GM23338 (cell line): ENCODE measurements around the gene KRT25.

ENCODE experiments used
- CTCF ChIP-seq, 2 experiments: fragments of 200-600 bp in 1 of 2; sonication (generic) in 1 of 2; conservative IDR thresholded peaks; 2 replicates each; pipeline versions ENCODE4 v1.5.1 to v1.6.1; 2016 to 2017; ENCODE audit warnings: antibody characterized with exemption in 2 of 2, low read depth in 2 of 2, mild to moderate bottlenecking in 2 of 2, moderate library complexity in 1 of 2
- EZH2 ChIP-seq: fragments of 200-600 bp; sonication (generic); IDR thresholded peaks from one replicate; pipeline ENCODE4 v1.8.0; 2017; ENCODE audit warnings: antibody characterized with exemption, mild to moderate bottlenecking, low read depth; ENCODE audit not compliant: unreplicated experiment
- REST ChIP-seq: IDR thresholded peaks from one replicate; pipeline ENCODE4 v1.6.1; 2018; ENCODE audit warnings: antibody characterized with exemption; ENCODE audit not compliant: unreplicated experiment

GRCh38 chr17:40779181-40779909, 24.2 kb upstream of the KRT25 start:
- TF ChIP-seq EZH2, result no peak
- TF ChIP-seq CTCF (conservative IDR thresholded peaks at IDR 0.05; ENCODE audit: low read depth in 2 of 2), result 0 out of 4 replicates have a peak, but pooled peaks of 1 of the 2 experiments have one; percentile 10
- TF ChIP-seq REST, result no peak
